SK-N-MC (cell line): ENCODE data around the gene PTPRM.
A peak's percentile ranks its signal among the peaks of the same experiment; 100 is the strongest.

Experiments
- DNase-seq: peaks from one replicate; pipeline ENCODE4 v3.0.0-alpha.2; 2011; ENCODE audit warnings: low read depth, low spot score
- H3K27ac ChIP-seq: fragments of 200-600 bp; sonication (generic); 2 replicates; pipeline ENCODE4 v1.5.1; 2016; ENCODE audit warnings: mixed run types
- H3K36me3 ChIP-seq: fragments of 200-600 bp; sonication (generic); 2 replicates; pipeline ENCODE4 v1.6.1; 2017; ENCODE audit warnings: antibody characterized with exemption, low read length, mixed read lengths; ENCODE audit not compliant: insufficient read depth
- H3K4me3 ChIP-seq: fragments of 200-600 bp; sonication (generic); 2 replicates; pipeline ENCODE4 v1.5.1; 2016
- H3K9ac ChIP-seq: fragments of 200-600 bp; sonication (generic); 2 replicates; pipeline ENCODE4 v1.8.0; 2017; ENCODE audit warnings: mixed run types, mixed read lengths; ENCODE audit not compliant: insufficient read length
- H3K9me3 ChIP-seq: fragments of 200-600 bp; sonication (generic); 2 replicates; pipeline ENCODE4 v1.6.1; 2017; ENCODE audit warnings: low read depth, mild to moderate bottlenecking, antibody characterized with exemption, low read length, moderate library complexity, mixed read lengths
- EZH2 ChIP-seq: fragments of 200-600 bp; sonication (generic); IDR thresholded peaks from one replicate; pipeline ENCODE4 v1.6.1; 2017; ENCODE audit warnings: antibody characterized with exemption
- FOXP2 ChIP-seq: optimal IDR thresholded peaks from 2 replicates; pipeline ENCODE3; 2011; ENCODE audit warnings: mild to moderate bottlenecking, moderate library complexity; ENCODE audit not compliant: insufficient read depth; ENCODE audit errors: extremely low read length, control extremely low read depth
- POLR2AphosphoS5 ChIP-seq: IDR thresholded peaks from 2 replicates; pipeline ENCODE4 v1.6.1; 2012; ENCODE audit warnings: mild to moderate bottlenecking, low read depth, low read length, borderline replicate concordance

Gene PTPRM

DNA sequence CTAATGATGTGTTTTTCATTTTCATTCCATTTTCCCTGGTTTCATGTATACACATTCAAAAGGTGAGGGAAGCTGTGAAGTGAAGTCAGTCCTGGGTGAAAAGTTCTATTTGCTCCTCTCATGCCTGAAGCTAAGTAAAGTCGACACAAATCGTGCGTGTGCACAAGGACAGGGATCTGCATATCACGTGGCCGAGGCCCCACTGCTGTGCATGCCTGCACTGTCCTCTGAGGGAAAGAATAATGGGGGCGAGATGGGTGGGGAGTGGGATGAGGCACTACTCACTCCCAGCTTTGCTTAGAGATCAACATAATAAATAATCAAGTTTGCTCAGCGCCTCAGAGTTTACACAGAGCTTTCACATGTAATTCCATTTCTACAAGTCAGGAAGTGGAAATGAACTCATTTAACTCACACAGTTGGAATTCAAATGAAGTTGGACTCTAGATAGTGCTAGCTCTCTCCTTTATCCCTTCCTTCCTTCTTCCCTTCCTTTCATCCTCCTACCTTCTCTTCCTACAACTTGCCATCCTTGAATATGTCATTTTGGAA is 5.1 kb upstream of the PTPRM start:
- Histone ChIP-seq H3K36me3 (no peaks in the 10 kb centered on the region), H3K9ac (no peak overlapping the region), H3K4me3 (no peak overlapping the region), H3K27ac (no peak overlapping the region), H3K9me3 (no peaks in the 10 kb centered on the region)
- TF ChIP-seq POLR2AphosphoS5, result no peak
- no peak for TF ChIP-seq FOXP2
- no peak for TF ChIP-seq EZH2
- no peak for DNase-seq

DNA sequence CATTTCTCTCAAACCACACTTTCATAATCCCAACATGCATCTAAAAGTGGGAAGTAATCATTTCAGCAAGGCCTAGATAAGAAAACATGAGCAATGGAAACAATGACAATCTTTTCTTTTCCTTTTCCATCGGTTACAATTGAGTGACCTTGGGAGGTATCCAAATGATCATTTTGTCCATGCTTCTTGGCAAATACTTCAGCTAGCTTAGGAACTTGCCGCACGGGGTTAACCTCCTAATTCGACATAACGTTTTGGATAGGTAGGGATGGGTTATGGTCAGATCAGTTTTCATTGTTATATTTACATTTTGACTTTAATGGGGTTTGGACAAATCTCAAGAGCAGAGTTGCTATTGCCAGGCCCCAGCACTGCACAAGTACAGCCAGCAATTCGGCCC is 4.6 kb upstream of the PTPRM start:
- no peak for DNase-seq
- no peaks in the 10 kb centered on the region for H3K36me3 ChIP-seq
- no peak overlapping the region for H3K27ac ChIP-seq
- no peaks in the 10 kb centered on the region for H3K9me3 ChIP-seq
- TF ChIP-seq EZH2, result no peak
- no peak for TF ChIP-seq POLR2AphosphoS5
- no peak for TF ChIP-seq FOXP2
- H3K4me3 ChIP-seq, result no peak overlapping the region
- H3K9ac ChIP-seq, result no peak overlapping the region

GRCh38 chr18:7565677-7566076 is 1.4 kb upstream of the PTPRM start:
- no peaks in the 10 kb centered on the region for H3K9me3 ChIP-seq
- H3K36me3 ChIP-seq, result no peaks in the 10 kb centered on the region
- no peak overlapping the region for H3K4me3 ChIP-seq
- no peak for TF ChIP-seq EZH2
- DNase-seq, result no peak
- H3K9ac ChIP-seq, result no peak overlapping the region
- no peak overlapping the region for H3K27ac ChIP-seq

DNA sequence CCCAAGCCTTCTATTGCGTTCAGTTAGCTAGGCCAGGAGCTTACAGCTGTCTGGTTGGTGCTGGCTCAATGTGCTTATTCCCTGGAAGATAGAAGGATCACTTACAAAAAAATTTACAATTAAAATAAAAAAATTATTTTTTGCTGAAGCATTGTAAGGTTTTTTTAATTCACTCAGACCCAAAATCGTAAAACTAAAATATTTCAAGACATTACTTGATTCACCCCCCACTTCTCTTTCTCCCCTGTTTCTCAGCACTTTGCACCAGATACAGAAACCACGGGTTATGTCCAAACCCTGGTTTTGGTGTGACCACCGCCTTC is 911 bp upstream of the PTPRM start:
- H3K27ac ChIP-seq, result no peak overlapping the region
- H3K9ac ChIP-seq, result peak overlapping the region; percentile 45
- H3K9me3 ChIP-seq, result no peaks in the 10 kb centered on the region
- peak overlapping the region; percentile 79 for H3K4me3 ChIP-seq
- DNase-seq, result no peak
- TF ChIP-seq EZH2 (no peak), POLR2AphosphoS5 (no peak), FOXP2 (no peak)
- no peaks in the 10 kb centered on the region for H3K36me3 ChIP-seq

DNA sequence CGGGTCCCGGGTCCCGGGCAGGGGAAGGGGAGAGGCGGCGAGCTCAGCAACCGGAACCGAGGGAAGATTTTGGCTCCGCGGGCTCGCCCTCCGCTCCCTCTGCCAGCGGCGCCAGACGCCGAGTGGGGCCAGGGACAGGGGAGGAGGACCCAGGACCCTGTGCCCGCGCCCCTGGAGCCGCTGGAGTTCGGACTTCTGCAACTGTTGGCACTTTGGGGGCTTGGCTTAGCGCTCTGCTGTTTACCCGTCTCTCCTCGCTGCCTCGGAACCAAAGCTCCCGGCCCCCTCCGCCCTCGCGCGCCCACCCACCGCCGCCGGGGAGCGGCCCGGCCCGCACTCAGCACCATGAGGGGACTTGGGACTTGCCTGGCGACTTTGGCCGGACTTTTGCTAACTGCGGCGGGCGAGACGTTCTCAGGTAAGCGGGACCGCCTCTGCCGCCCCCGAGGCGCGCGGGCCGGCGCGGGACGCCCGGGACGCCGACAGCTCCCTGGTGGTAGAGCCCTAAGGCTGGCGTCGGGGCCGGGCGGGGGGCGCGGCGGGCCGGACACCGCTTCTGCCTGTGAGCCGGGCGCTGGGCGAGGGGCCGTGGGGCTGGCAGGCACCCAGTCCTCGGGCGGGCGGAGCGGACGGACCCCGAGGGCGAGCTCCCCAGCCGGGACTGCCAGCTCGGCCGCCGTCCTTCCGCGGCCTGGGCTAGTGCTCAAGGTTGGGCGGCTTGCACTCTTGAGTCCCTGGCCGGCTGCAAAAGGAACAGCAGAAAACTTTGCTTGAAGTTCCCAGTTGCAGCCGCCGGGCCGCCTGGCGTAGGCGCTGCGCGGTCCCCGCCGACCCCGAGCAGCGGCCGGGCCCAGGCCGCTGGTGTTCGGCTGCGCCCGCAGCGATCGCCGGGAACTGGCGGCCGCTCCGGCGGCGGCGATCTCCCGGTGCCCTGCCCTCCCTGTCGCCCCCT is 634 bp downstream of the PTPRM start:
- no peak overlapping the region for H3K9ac ChIP-seq
- H3K27ac ChIP-seq, result no peak overlapping the region
- H3K36me3 ChIP-seq, result no peaks in the 10 kb centered on the region
- no peak for DNase-seq
- peak overlapping the region; percentile 75 for H3K4me3 ChIP-seq
- TF ChIP-seq EZH2 (peak; percentile 45), FOXP2 (no peak), POLR2AphosphoS5 (no peak)
- no peaks in the 10 kb centered on the region for H3K9me3 ChIP-seq

DNA sequence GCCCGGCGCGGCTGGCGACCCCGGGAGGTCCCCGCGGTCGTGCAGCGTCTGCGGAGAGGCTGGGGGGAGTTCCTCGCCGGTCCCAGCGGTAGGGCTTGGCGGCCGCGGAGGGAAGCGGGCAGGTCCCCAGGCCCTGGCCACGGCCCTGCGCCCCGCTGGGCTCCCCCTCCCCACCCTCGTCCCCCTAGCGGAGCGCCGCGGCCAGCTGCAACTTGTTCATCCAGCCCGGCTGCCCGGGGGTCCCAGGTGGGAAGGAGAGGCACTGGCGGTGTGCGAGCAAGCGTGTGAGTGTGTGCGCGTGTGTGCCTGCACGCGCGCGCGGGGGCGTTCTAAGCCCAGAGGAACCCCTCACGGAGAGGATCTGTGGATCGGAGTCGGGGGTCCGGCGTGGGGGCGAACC is 1.3 kb downstream of the PTPRM start:
- Histone ChIP-seq H3K36me3 (no peaks in the 10 kb centered on the region), H3K4me3 (peak overlapping the region; percentile 75), H3K9me3 (no peaks in the 10 kb centered on the region), H3K9ac (no peak overlapping the region), H3K27ac (no peak overlapping the region)
- TF ChIP-seq POLR2AphosphoS5 (no peak), FOXP2 (no peak), EZH2 (no peak)
- DNase-seq, result no peak

DNA sequence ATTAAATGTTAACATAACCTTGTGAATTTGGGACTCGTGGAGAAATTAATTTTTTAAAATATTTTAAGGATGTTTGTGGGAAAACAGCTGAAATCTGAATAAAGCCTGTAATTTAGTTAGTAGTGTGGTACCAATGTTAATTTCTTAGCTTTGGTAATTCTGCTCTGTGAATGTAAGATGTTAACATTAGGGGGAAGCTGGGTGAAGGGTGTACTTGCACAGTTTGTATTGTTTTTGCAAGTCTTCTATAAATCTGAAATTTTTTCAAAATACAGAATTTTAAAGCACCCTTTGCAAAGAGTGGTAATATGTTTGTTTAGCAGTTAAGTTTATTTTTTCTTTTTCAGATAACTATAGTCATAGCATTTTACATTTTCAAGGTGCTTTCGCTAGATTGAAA is 4.5 kb downstream of the PTPRM start:
- TF ChIP-seq EZH2, result no peak
- TF ChIP-seq FOXP2, result no peak
- no peak for TF ChIP-seq POLR2AphosphoS5
- no peak overlapping the region for H3K27ac ChIP-seq
- no peaks in the 10 kb centered on the region for H3K9me3 ChIP-seq
- H3K36me3 ChIP-seq, result no peaks in the 10 kb centered on the region
- no peak for DNase-seq
- no peak overlapping the region for H3K4me3 ChIP-seq
- H3K9ac ChIP-seq, result no peak overlapping the region

DNA sequence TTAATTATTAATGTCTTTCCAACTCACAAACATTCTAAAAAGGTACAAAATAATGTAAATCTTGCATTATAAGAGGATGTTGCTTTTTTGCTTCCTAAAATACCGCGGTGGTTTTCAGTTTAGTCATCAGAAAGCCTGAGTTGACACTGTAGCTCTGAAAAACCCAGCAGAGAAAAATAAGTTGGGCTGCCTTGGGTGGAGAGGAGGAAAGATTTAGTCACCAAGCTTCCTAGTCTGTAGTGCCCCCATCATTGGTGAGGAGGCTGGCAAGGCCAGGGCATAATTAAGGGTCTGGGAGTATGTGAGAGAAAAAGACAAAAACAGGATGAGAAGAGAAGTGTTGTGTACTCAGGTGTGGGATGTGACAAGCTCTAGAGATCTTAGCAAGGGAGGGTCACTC is 5.7 kb downstream of the PTPRM start:
- no peak for DNase-seq
- Histone ChIP-seq H3K36me3 (no peaks in the 10 kb centered on the region), H3K4me3 (no peak overlapping the region), H3K9me3 (no peaks in the 10 kb centered on the region), H3K27ac (no peak overlapping the region), H3K9ac (no peak overlapping the region)
- no peak for TF ChIP-seq FOXP2
- TF ChIP-seq POLR2AphosphoS5, result no peak
- TF ChIP-seq EZH2, result no peak
